Karpas-422 (cell line): ENCODE results near the gene RHOBTB3. TPM values are rescaled to one million over a fixed set of nuclear protein-coding genes. Genes with fewer than 3 reads are reported as not detected.

Experiments
- DNase-seq: peaks from one replicate; pipeline ENCODE4 v3.0.0-alpha.2; 2015
- H2AFZ ChIP-seq: fragments of 200-600 bp; sonication (generic); 2 replicates; pipeline ENCODE4 v1.6.1; 2014; ENCODE audit warnings: antibody characterized with exemption, low read length, mixed read lengths
- H3K27ac ChIP-seq: fragments of 200-600 bp; sonication (generic); 2 replicates; pipeline ENCODE4 v1.5.1; 2014; ENCODE audit warnings: mild to moderate bottlenecking, low read length, moderate library complexity
- H3K27me3 ChIP-seq: fragments of 200-600 bp; sonication (generic); 2 replicates; pipeline ENCODE4 v1.6.1; 2014; ENCODE audit warnings: low read length, mixed read lengths
- H3K36me3 ChIP-seq: fragments of 200-600 bp; sonication (generic); 2 replicates; pipeline ENCODE4 v1.6.1; 2014; ENCODE audit warnings: low read length, mixed read lengths; ENCODE audit not compliant: insufficient read depth
- H3K4me1 ChIP-seq: fragments of 200-600 bp; sonication (generic); 2 replicates; pipeline ENCODE4 v1.6.1; 2014; ENCODE audit warnings: mild to moderate bottlenecking, low read length, mixed read lengths
- H3K4me2 ChIP-seq: fragments of 200-600 bp; sonication (generic); 2 replicates; pipeline ENCODE4 v1.6.1; 2014; ENCODE audit warnings: low read length, low read depth, mild to moderate bottlenecking; ENCODE audit not compliant: poor library complexity, severe bottlenecking
- H3K4me3 ChIP-seq: fragments of 200-600 bp; sonication (generic); 2 replicates; pipeline ENCODE4 v1.5.1; 2014; ENCODE audit warnings: mild to moderate bottlenecking, antibody characterized with exemption, low read length, mixed read lengths
- H3K79me2 ChIP-seq: fragments of 200-600 bp; sonication (generic); 2 replicates; pipeline ENCODE4 v1.6.1; 2014; ENCODE audit warnings: mild to moderate bottlenecking, low read length, mixed read lengths
- H3K9ac ChIP-seq: fragments of 200-600 bp; sonication (generic); 2 replicates; pipeline ENCODE4 v1.6.0; 2014; ENCODE audit warnings: low read length
- H3K9me2 ChIP-seq: fragments of 200-600 bp; sonication (generic), shearing (Covaris generic); replicated peaks from 2 replicates; pipeline ENCODE4 v1.6.0; 2014; ENCODE audit warnings: mild to moderate bottlenecking, low read length, moderate library complexity; ENCODE audit not compliant: insufficient read depth
- H3K9me3 ChIP-seq: fragments of 300-700, 200-600 bp; sonication (generic); 2 replicates; pipeline ENCODE4 v1.6.1; 2014; ENCODE audit warnings: low read length, mixed read lengths
- H4K20me1 ChIP-seq: fragments of 200-600 bp; sonication (generic); 2 replicates; pipeline ENCODE4 v1.6.1; 2014; ENCODE audit warnings: mild to moderate bottlenecking, antibody characterized with exemption, low read length, low read depth; ENCODE audit not compliant: insufficient read depth
- total RNA-seq: library from RNA; depleted of rRNA; stranded (reverse); fragments of >200 nt; shearing (Covaris generic); gene quantifications from 2 replicates; pipeline ENCODE4 v1.2.3, GENCODE V29; 2014; ENCODE audit warnings: low replicate concordance

The RHOBTB3 gene
- total RNA-seq, 1 experiment from 2014 or later: 1.5 TPM

DNA sequence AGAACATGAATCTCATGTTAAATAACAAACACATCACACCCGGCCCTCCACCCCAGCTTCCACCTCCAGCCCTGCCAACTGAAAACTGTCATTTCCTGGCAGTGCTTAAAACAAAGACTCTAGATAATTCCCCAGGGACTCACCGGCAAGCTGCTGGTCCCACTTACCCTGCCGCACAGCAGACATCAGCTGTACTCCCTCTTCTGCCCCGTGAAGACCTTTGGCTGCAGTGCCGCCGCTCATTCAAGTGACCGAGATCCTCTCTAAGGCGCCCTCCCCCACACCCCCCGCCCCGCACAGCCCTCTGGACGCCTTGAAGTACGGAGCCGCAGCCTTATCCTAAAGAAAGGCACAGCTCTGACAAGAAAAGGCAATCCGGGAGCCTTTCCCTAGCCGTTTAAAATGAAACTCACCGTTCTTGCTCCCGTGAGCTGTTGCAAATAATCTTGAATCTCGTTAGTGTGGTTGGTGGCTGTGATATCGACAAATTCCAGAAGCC is 91.0 kb downstream of the RHOBTB3 start:
- Histone ChIP-seq H3K9me3 (no peaks in the 10 kb centered on the region), H2AFZ (peak overlapping the region; percentile 95), H3K79me2 (no peaks in the 10 kb centered on the region), H3K4me2 (peak overlapping the region; percentile 83), H3K4me3 (peak overlapping the region; percentile 76), H3K27me3 (no peaks in the 10 kb centered on the region), H3K36me3 (no peaks in the 10 kb centered on the region), H3K27ac (no peak overlapping the region), H4K20me1 (no peaks in the 10 kb centered on the region), H3K9ac (peak overlapping the region; percentile 67), H3K9me2 (no peaks in the 10 kb centered on the region), H3K4me1 (peaks cover 39% of the 10 kb centered on the region)
- DNase-seq: peak; percentile 83

DNA sequence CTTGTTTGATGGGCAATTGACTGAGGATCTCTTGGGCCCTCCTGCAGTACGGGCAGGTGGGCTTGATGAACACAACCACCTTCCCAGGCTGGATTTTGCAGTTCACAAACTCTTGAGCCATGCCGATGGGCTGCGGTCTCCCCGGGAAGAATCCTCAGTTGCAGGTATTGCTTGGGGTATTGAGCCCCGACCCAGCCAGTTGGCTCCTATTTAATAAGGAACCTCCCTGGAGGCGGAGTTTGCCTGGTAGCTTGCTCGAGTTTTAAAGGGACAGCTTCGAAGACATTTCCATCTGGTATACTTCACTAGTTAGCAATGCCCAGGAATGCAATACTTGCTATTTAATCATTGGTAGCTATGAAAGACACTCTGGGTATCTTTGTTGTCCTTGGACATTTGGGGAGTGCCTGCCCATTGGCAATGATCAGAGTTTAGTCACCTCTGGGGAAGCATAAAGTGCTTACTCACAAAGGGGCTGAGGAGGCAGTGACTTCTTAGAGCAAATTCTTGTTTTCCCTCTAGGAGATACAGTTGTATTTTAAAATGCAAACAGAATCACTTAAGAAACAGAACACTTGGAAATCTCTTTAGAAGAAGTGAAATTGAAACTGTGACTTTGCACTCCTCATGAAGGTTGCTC is 91.5 kb downstream of the RHOBTB3 start, which contains the start of gene GLRX:
Gene GLRX (minus strand): TSS at position 185 of the 640 bp plus-strand sequence. CDS start 64 bp downstream, at position 121.
- Histone ChIP-seq H3K36me3 (no peaks in the 10 kb centered on the region), H3K79me2 (no peaks in the 10 kb centered on the region), H3K9me2 (no peaks in the 10 kb centered on the region), H3K4me3 (peak within 1 kb of the TSS; percentile 76), H3K9ac (peak within 1 kb of the TSS; percentile 67), H4K20me1 (no peaks in the 10 kb centered on the region), H3K4me2 (peak within 1 kb of the TSS; percentile 83), H3K27me3 (no peaks in the 10 kb centered on the region), H3K4me1 (peaks cover 33% of the 10 kb centered on the region), H2AFZ (peak within 1 kb of the TSS; percentile 95), H3K9me3 (no peaks in the 10 kb centered on the region), H3K27ac (0 out of 2 replicates have a peak within 1 kb of the TSS, but pooled peaks have one; percentile 14)
- peak; percentile 82 for DNase-seq

DNA sequence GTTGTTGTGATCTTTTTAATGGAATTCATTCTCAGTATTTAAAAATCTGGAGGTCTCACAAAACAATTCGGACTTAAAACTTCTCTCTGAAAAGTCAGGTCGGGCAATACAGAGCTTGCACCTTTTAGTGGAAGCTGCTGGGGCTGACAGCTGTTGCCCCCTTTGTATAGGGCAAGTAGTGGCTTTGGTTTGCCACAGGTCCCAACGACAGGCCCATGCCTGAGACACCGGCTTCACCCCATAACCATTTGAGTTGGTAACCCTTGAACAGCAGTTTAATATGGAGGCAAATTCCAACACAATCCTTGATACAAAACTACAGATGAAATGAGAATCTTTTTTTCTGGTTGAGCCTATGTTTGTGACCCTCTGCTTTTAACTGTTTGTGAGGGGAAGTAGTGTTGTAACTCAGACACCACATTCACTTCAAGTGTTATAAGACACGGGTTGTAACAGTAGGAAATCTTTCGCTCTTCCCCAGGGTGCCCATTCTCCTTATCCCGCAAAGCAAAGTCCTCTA is 92.1 kb downstream of the RHOBTB3 start:
- Histone ChIP-seq H3K9ac (no peak overlapping the region), H3K79me2 (no peaks in the 10 kb centered on the region), H3K4me2 (peak overlapping the region; percentile 83), H3K36me3 (no peaks in the 10 kb centered on the region), H3K9me3 (no peaks in the 10 kb centered on the region), H3K27ac (no peak overlapping the region), H3K4me3 (no peak overlapping the region), H2AFZ (peak overlapping the region; percentile 95; the same call in 1 of the 2 replicates), H3K9me2 (no peaks in the 10 kb centered on the region), H3K27me3 (no peaks in the 10 kb centered on the region), H4K20me1 (no peaks in the 10 kb centered on the region), H3K4me1 (peaks cover 27% of the 10 kb centered on the region)
- no peak for DNase-seq

DNA sequence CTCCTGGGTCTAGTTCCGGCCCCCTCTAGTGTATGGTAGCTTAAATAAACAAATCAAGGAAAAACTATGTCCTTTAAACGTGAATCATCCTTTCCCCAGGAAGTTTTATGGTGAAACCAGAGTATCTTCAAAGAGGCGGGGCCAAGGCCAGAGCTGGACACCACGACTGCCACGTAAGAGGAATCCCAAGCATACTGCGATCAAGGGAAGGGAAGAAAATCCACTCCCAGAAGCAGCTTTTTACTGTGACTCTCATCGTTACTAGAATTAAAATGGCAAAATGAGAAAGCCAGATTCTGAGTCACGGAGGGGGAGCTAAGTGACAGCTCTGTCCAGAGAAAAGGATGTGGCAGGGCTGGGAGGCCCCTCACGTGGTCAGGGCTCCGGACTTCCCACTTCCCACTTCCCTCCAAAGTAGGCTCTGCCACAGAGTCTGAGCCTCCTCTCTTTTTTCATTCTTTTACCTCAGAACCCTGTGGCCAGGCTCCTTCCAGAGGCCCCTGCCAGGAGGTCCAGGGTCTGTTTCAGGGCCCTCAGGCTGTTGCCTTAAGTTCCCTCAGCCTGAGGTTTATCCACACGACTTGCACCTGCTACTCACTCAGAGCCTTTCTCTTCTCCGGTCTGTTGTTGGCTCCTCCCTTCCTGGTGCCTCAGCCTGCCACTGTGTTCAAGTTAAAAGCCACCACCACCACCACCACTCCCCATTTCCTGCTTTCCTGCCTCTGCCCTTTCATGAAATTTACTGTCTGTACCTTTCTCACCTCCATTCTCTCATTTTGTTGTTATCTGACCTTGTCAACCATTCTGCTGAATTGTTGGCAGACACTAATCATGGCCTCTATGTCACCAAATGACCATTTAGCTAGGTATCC is 92.8 kb downstream of the RHOBTB3 start:
- H3K27ac ChIP-seq: no peak overlapping the region
- H3K4me3 ChIP-seq: no peak overlapping the region
- no peaks in the 10 kb centered on the region for H3K9me2 ChIP-seq
- H3K36me3 ChIP-seq: no peaks in the 10 kb centered on the region
- peaks cover 24% of the 10 kb centered on the region for H3K4me1 ChIP-seq
- H2AFZ ChIP-seq: no peak overlapping the region
- no peak overlapping the region for H3K9ac ChIP-seq
- no peaks in the 10 kb centered on the region for H4K20me1 ChIP-seq
- no peaks in the 10 kb centered on the region for H3K9me3 ChIP-seq
- no peaks in the 10 kb centered on the region for H3K79me2 ChIP-seq
- H3K4me2 ChIP-seq: no peak overlapping the region
- no peak for DNase-seq
- H3K27me3 ChIP-seq: no peaks in the 10 kb centered on the region

DNA sequence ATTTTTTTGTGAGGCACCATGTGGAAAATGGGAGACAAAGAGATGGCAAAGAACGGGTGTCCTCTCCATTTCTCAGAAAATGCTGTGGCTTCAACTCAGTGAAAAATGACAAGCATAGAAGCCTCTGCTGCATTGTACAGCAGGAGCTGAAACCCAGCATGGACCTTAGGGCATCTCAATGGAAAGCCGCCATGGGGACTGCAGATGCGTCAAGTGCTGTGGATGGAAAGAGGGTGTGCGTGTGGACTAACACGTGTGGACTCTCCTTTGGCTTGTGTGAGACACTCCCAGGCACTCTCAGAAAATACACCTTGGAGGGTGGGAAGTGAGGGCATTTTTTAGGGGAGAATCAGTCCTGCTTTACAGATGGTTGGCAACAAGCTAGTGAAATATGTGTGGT is 93.6 kb downstream of the RHOBTB3 start:
- no peaks in the 10 kb centered on the region for H4K20me1 ChIP-seq
- peaks cover 24% of the 10 kb centered on the region for H3K4me1 ChIP-seq
- no peak overlapping the region for H2AFZ ChIP-seq
- no peak overlapping the region for H3K4me3 ChIP-seq
- no peak overlapping the region for H3K27ac ChIP-seq
- DNase-seq: peak; percentile 41
- no peak overlapping the region for H3K4me2 ChIP-seq
- no peaks in the 10 kb centered on the region for H3K9me2 ChIP-seq
- no peaks in the 10 kb centered on the region for H3K79me2 ChIP-seq
- no peaks in the 10 kb centered on the region for H3K9me3 ChIP-seq
- no peak overlapping the region for H3K9ac ChIP-seq
- no peaks in the 10 kb centered on the region for H3K36me3 ChIP-seq
- no peaks in the 10 kb centered on the region for H3K27me3 ChIP-seq

DNA sequence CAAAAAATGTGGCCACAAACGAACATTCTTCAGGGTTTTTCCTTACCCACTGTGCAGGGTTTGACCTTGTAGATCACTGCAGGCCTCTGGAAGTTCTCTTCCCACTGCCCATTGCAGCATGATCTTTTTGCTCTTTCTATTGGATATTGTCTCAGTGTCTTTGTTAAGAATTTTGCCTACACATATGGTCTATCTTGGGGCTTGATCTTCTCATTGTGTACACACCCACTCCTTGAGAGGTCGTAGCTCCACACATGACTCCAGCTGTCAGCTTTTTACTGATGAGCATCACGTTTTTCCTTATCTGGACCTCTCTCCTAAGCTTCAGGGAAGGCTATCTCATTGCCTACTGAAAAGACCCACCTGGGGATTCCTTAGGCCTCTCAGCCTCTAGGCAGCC is 94.4 kb downstream of the RHOBTB3 start:
- no peak overlapping the region for H3K4me3 ChIP-seq
- H3K27ac ChIP-seq: no peak overlapping the region
- no peaks in the 10 kb centered on the region for H3K9me2 ChIP-seq
- H3K36me3 ChIP-seq: no peaks in the 10 kb centered on the region
- H3K79me2 ChIP-seq: no peaks in the 10 kb centered on the region
- DNase-seq: no peak
- no peak overlapping the region for H3K9ac ChIP-seq
- peaks cover 24% of the 10 kb centered on the region for H3K4me1 ChIP-seq
- no peak overlapping the region for H2AFZ ChIP-seq
- no peaks in the 10 kb centered on the region for H4K20me1 ChIP-seq
- no peaks in the 10 kb centered on the region for H3K27me3 ChIP-seq
- no peak overlapping the region for H3K4me2 ChIP-seq
- no peaks in the 10 kb centered on the region for H3K9me3 ChIP-seq

DNA sequence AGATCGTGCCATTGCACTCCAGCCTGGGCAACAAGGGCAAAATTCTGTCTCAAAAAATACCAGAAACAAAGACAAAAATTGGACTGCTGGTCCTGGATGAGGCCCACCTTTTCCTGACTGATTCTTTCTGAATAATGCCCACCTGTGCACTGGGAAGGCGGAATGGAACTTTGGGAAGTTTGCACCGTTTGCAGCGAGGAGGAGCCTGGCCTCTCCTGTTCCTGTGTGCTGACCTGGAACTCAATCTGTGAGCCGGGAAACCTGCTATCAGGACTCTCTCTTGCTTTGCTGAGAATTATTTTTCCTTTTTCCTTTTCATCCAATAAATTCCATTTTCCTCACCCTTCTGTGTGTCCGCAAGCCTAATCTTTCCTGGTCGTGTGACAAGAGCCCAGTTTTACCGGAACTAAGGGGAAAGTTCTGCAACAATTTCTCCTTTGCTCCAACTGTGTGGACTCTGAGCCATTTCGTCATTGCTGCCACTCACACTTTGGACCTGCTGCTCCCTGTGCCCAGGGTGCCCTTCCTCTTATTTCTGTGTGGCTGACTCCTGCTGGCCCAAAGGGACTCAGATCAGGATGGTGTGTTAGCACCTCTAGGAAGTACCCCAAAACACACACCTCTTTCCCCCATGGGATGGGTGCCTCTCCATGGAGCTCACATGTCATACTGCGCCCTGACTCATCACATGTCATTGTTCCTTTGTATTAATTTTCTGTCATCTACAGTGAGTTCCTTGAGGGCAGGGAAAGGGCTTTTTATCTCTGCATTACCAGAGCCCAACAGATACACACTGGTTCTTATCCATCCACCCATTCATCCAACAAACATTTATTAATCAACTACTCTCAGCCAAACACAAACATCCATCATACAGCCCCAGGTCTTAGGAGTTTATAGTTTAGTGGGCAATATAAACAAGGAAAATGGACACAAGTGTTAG is 96.1 kb downstream of the RHOBTB3 start:
- Histone ChIP-seq H3K9me2 (no peaks in the 10 kb centered on the region), H3K27me3 (no peaks in the 10 kb centered on the region), H3K4me3 (no peak overlapping the region), H3K4me2 (no peak overlapping the region), H3K27ac (no peak overlapping the region), H3K9ac (no peak overlapping the region), H4K20me1 (no peaks in the 10 kb centered on the region), H3K4me1 (peaks cover 13% of the 10 kb centered on the region), H3K36me3 (no peaks in the 10 kb centered on the region), H3K79me2 (no peaks in the 10 kb centered on the region), H2AFZ (no peak overlapping the region), H3K9me3 (no peaks in the 10 kb centered on the region)
- DNase-seq: no peak
